Activated naive CD4-positive, alpha-beta T cell treated with anti-CD3 and anti-CD28 coated beads, Interleukin-2, amount 50 U/mL, for 24 hours (primary cell): ENCODE measurements around the gene RFPL2.

Experiments
- H3K27ac Mint-ChIP-seq: one replicate; pipeline ENCODE4 v1.8.0; 2021; ENCODE audit warnings: mild to moderate bottlenecking, mixed read lengths
- H3K27me3 Mint-ChIP-seq: one replicate; pipeline ENCODE4 v1.8.0; 2021; ENCODE audit warnings: mixed read lengths
- H3K36me3 Mint-ChIP-seq: one replicate; pipeline ENCODE4 v1.8.0; 2021; ENCODE audit warnings: mixed read lengths
- H3K4me1 Mint-ChIP-seq: one replicate; pipeline ENCODE4 v1.8.0; 2021; ENCODE audit warnings: mixed read lengths
- H3K4me3 Mint-ChIP-seq: one replicate; pipeline ENCODE4 v1.8.0; 2021; ENCODE audit warnings: mild to moderate bottlenecking, mixed read lengths
- H3K9me3 Mint-ChIP-seq: one replicate; pipeline ENCODE4 v1.8.0; 2021; ENCODE audit warnings: mixed read lengths

Gene RFPL2

DNA sequence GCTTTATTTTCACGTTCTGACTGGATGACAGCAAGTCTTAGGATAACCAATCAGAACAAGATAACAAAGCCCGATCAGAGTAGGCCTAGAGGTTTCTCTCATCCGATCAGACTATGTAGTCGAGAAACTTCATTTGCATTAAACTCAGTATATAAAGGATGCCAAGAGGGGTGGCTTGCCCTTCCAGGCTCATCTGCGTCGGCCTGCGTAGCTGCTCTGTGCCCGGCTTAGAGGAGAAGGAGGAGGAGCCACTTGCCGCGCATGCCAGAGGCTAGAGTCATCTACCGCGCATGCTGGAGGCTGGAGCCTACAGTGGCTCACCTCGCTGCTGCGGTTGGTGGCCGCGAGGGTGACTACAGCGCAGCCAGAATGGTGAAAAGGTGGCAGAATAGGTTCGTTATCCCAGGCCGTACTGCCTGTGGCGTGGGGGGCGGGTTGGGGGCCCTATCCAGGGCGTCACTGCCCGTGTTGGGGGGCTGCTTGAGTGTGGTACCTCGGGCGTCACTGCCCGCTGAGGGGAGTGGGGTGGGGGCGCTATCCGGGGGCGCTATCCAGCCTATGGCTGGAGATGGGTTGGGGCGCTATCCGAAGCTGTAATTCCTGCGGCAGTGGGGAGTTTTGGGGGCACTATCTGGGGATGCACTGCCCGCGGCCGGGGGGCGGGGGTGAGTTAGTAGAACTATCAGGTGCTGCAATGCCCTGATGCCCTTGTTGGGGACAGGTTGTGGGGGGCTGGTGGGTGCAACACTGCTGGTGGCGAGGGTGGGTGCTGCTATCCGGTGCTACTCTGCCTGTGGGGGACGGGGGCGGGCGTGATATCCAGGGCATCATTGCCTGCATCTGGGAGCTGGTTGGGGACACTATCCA is at the start of gene RFPL2:
RFPL2 (minus strand) TSS at position 218 of the 867 bp plus-strand sequence. CDS start 2,622 bp downstream, outside the sequence.
- Mint-ChIP-seq H3K4me1 (peaks cover 36% of the 10 kb centered on the region), H3K9me3 (no peaks in the 10 kb centered on the region), H3K27me3 (peaks cover 6% of the 10 kb centered on the region), H3K27ac (no peak within 1 kb of the TSS), H3K4me3 (peak within 1 kb of the TSS; percentile 76), H3K36me3 (no peaks in the 10 kb centered on the region)

DNA sequence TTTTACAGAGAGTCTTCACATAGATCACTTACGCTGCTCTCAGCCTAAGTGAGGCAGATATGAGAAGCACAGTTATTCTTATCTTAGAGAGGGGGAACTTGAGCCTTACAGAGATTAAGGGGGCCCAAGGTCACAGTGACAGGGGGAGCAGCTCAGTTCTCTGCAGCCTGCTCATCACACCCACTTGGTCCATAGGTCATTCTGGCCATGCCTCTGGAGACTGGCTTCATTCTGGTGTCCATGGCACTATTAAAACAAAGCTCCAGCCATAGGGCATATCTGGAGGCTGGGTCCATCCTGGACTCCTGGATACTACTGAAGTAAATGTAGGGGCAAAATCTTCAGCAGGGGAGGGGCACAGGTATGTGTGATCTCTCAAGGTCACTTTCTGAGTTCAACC is 44.4 kb upstream of the RFPL2 start:
- Mint-ChIP-seq H3K36me3 (no peaks in the 10 kb centered on the region), H3K9me3 (no peaks in the 10 kb centered on the region), H3K4me1 (no peaks in the 10 kb centered on the region), H3K27me3 (peaks cover 11% of the 10 kb centered on the region), H3K27ac (no peak overlapping the region), H3K4me3 (no peak overlapping the region)

DNA sequence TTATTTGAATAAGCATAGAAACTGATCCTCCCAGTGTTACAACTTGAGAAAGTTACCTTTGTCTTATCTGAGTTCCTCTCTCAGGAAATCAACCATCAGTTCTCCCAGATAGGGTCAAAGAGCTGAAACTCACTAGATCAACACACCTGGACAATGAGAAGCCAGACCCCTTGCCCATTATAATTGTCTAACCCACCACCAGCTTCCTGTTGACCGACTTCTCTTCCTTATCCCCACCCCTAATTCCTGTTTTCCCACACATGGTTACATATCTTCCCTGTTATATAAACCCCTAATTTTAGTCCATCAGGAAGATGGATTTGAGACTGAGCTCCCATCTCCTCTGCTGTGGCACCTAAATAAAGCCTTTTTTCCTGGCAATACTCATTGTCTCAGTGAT is 43.4 kb upstream of the RFPL2 start:
- H3K36me3 Mint-ChIP-seq = no peaks in the 10 kb centered on the region
- H3K4me3 Mint-ChIP-seq = no peak overlapping the region
- H3K27ac Mint-ChIP-seq = no peak overlapping the region
- H3K27me3 Mint-ChIP-seq = peaks cover 11% of the 10 kb centered on the region
- no peaks in the 10 kb centered on the region for H3K4me1 Mint-ChIP-seq
- H3K9me3 Mint-ChIP-seq = no peaks in the 10 kb centered on the region

DNA sequence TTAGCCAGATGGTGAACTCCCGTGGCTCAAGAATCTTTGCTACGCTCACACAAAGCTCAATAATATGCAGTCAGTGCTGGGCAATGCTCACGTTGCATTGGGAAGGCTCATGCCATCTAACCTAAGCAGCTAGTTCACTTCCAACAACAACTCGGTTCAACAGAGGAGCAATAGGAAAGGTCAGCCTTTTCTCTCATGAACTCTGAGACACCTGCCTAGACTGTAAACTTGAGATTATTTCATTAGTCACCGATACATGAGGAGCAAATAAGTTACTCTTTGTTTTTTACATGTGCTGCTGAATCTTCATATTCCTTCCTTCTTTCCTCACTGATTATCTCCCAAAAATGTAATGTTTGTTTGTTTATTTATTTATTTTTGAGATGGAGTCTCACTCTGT is 41.3 kb upstream of the RFPL2 start:
- H3K36me3 Mint-ChIP-seq = no peaks in the 10 kb centered on the region
- H3K4me1 Mint-ChIP-seq = no peaks in the 10 kb centered on the region
- H3K4me3 Mint-ChIP-seq = no peak overlapping the region
- H3K9me3 Mint-ChIP-seq = no peaks in the 10 kb centered on the region
- no peak overlapping the region for H3K27ac Mint-ChIP-seq
- peaks cover 9% of the 10 kb centered on the region for H3K27me3 Mint-ChIP-seq

DNA sequence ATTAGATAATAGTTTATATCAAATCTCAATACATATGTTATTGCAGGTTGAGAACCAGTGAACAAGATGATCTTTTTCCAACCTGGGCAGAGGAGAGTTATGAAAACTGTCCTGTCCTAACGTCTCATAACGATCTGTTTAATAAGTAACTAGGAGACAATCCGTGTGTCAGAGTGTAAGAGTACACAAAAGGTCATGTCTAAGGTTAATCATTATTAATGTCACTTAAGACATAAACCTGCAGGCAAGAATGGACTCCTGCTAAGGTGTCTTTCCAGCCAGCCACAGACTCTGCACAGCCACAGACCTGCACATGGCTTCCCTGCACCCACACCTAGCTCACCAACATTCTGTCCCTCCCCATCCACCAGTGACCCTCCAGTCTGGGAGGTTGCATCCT is 40.2 kb upstream of the RFPL2 start:
- H3K4me1 Mint-ChIP-seq = no peaks in the 10 kb centered on the region
- no peaks in the 10 kb centered on the region for H3K9me3 Mint-ChIP-seq
- no peak overlapping the region for H3K27ac Mint-ChIP-seq
- H3K36me3 Mint-ChIP-seq = no peaks in the 10 kb centered on the region
- peaks cover 9% of the 10 kb centered on the region for H3K27me3 Mint-ChIP-seq
- H3K4me3 Mint-ChIP-seq = no peak overlapping the region

DNA sequence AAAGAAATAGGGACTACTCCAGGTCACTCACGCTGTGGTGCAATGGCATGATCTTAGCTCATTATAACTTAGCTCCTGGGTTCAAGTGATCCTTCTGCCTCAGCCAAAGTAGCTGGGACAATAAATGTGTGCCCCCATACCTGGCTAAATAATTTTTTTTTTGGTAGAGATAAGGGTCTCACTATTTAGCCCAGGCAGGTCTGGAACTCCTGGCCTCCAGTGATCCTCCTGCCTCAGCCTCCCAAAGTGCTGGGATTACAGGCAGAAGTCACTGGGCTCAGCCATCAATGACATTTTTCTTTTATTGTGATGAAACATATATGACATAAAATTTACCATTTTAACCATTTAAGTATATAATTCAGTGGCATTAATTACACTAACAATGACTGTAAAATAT is 39.7 kb upstream of the RFPL2 start:
- H3K36me3 Mint-ChIP-seq = no peaks in the 10 kb centered on the region
- no peak overlapping the region for H3K4me3 Mint-ChIP-seq
- no peak overlapping the region for H3K27ac Mint-ChIP-seq
- H3K4me1 Mint-ChIP-seq = no peaks in the 10 kb centered on the region
- H3K9me3 Mint-ChIP-seq = no peaks in the 10 kb centered on the region
- peaks cover 7% of the 10 kb centered on the region for H3K27me3 Mint-ChIP-seq

DNA sequence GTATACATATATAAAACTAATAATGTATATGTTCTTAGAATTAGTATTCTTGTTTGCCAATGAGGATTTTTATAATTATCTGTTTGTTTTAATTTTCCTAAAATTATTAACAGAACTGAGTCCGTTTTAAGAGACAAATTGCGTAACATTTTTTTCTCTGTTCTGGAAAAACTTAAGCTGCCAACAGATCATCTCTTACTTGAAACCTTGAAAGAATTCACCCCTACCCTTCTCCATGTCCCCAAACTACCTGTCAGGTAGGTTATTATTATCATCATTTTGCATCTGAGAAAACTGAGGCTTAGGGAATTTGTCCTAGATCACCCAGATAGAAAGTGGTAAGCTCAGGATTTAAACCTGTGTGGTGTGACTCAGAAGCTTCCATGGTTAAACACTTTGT is 35.6 kb upstream of the RFPL2 start:
- Mint-ChIP-seq H3K27ac (no peak overlapping the region), H3K27me3 (peaks cover 4% of the 10 kb centered on the region), H3K9me3 (no peaks in the 10 kb centered on the region), H3K4me3 (no peak overlapping the region), H3K36me3 (no peaks in the 10 kb centered on the region), H3K4me1 (no peaks in the 10 kb centered on the region)

DNA sequence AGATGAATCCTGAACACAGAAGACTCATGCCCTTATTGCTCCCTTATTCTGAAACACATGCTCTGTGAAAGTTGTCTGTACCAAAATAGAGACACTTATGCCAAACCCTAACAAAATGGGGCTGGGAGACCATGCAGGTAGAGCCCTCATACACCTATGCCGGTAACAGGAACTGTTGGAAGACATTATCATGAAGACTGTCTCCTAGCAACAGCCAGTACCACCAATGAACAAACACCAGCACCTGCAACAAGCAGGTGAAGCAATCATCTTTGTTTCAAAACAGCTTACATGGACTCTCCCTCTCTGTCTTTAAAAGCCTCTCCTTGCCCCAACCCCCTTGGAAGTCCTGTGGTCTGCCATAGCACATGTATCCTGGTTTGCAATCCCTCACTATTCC is 33.0 kb upstream of the RFPL2 start:
- Mint-ChIP-seq H3K27me3 (peaks cover 11% of the 10 kb centered on the region), H3K4me1 (no peaks in the 10 kb centered on the region), H3K9me3 (no peaks in the 10 kb centered on the region), H3K27ac (no peak overlapping the region), H3K4me3 (no peak overlapping the region), H3K36me3 (no peaks in the 10 kb centered on the region)

DNA sequence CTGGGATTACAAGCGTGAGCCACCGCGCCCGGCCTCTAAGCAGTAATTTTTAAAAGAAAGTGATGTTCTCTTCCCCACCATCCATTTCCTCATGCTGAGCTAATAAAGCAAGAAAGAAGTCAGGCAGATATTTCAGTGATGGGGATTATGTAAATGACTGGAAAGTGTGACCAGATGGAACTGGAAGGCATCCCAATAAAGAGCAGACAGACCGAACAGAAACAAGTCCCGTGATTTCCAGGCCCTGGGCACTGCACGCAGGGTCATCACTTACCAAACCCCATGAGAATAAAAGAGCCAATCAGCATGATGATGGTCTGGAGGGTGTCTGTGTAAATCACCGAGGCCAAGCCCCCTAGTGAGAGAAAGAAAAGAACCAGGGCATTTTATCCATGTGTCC is 32.1 kb upstream of the RFPL2 start:
- Mint-ChIP-seq H3K27me3 (peaks cover 13% of the 10 kb centered on the region), H3K4me3 (no peak overlapping the region), H3K36me3 (no peaks in the 10 kb centered on the region), H3K9me3 (no peaks in the 10 kb centered on the region), H3K4me1 (no peaks in the 10 kb centered on the region), H3K27ac (no peak overlapping the region)

DNA sequence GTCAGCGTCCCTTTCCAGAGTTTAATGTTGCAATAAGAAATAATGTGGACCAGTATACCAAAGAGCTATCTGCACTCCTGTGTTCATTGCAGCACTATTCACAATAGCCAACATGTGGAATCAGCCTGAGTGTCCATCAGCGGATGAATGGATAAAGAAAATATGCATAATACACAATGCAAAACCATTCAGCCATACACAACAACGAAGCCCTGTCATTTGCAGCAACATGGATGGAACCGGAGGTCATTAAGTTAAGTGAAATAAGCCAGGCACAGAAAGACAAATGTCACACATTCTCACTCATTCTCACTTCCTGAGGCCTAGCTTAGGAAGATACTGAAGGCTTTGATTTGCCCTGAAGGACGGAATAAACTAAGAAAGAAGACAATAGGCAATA is 28.2 kb upstream of the RFPL2 start:
- Mint-ChIP-seq H3K4me1 (no peaks in the 10 kb centered on the region), H3K4me3 (no peak overlapping the region), H3K27me3 (peaks cover 18% of the 10 kb centered on the region), H3K9me3 (no peaks in the 10 kb centered on the region), H3K36me3 (no peaks in the 10 kb centered on the region), H3K27ac (no peak overlapping the region)

DNA sequence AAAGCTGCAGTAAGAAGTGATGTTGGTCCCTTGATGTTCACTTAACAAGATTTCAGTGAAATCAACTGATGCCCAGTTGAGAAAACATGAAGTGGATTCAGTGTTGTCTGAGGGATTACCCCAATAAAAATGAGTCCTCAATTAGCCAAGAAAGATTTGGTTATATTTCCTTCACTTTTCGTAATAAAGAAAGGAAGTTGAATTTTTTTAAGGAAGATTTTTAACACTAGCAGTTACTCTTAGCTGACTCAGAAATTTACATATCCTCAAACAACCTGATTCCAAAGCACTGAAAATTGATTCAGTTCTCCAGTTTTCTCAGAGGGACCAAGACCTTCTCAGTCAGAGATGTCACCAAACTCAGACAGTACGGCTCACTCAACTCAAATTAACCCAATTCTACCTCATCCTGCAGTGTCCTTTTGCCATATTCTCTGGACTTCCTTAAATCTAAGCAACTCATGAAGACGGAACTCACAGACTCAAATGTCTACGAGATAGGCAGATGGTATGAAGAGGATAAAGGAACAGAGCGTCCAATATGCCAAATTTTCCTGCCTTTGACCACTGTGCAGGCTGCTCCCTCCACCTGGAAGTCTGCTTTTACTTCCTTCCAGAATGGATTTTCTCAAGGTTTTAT is 27.4 kb upstream of the RFPL2 start:
- Mint-ChIP-seq H3K36me3 (no peaks in the 10 kb centered on the region), H3K4me3 (no peak overlapping the region), H3K27ac (no peak overlapping the region), H3K4me1 (no peaks in the 10 kb centered on the region), H3K27me3 (peaks cover 16% of the 10 kb centered on the region), H3K9me3 (no peaks in the 10 kb centered on the region)

DNA sequence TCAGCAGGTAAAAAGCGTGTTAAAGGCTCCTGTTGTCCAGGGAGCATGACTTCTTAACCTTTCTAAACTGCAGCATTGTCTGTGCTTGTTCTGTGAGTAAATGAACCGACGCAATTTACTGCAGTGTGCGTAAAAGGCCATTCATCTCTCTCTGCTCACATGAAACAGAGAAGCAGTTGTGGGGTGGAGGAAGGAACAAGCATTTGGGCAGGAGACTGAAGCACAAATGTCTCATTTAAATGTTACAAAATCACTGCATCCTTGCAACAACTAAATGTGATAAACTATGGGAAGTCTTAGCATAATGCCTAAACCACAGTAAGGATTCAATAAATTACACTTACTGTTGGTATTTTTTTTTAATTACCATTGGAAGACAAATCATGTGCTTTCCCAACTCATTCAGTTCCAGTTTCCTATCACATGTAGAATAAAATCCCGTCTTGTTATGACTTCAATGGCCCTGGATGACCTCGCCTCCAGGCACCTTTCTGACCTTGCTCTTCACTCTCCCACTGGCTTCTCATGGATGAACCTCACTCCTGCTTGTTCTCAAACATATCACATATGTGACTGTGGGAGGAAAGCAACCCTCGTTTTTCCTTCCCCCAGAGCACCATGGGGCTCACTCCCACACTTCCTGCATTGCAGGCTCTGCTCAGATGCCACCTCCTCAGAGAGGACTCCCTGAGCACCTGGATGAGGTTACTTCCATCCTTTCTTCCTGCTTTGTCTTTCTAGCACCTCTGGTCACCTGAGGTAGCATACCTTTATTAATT is 21.6 kb upstream of the RFPL2 start:
- H3K27ac Mint-ChIP-seq = no peak overlapping the region
- H3K4me1 Mint-ChIP-seq = no peaks in the 10 kb centered on the region
- no peaks in the 10 kb centered on the region for H3K9me3 Mint-ChIP-seq
- H3K27me3 Mint-ChIP-seq = peaks cover 10% of the 10 kb centered on the region
- no peaks in the 10 kb centered on the region for H3K36me3 Mint-ChIP-seq
- no peak overlapping the region for H3K4me3 Mint-ChIP-seq

DNA sequence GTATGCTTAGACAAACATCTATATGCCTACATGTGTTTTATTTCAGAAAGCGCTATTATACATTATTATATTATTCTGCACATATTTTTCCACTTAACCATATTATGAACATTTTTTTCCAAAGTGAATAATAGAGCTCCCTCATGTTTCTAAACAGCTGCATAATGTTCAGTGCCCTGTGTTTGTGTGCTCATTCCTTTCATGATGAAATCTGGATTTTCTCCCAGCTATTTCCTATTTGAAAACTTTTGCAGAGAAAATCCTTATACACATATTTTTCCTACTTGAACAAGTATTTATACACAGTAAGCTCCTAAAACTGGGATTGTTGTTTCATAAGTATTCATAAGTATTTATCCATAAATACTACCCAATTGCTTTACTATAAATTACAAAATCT is 18.1 kb upstream of the RFPL2 start:
- H3K4me3 Mint-ChIP-seq = no peak overlapping the region
- H3K27me3 Mint-ChIP-seq = peaks cover 3% of the 10 kb centered on the region
- no peaks in the 10 kb centered on the region for H3K36me3 Mint-ChIP-seq
- H3K4me1 Mint-ChIP-seq = no peaks in the 10 kb centered on the region
- no peaks in the 10 kb centered on the region for H3K9me3 Mint-ChIP-seq
- no peak overlapping the region for H3K27ac Mint-ChIP-seq

DNA sequence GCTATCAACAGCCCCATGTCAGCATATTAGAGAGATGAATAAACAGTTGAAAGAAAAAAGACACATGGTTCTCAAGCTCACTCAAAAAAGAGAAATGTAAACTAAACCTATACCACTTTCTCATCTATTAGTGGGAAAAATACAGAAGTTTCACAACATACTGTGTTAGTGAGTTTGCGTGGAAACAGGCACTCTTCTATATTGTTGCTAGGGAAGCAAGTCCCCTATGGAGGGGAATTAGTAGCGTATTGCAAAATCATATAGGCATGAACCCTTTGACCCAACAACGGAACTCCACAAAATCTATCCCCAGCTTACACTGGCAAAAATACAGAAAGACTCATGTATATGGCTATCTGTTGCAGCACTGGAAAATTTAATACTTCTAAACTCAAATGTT is 14.2 kb upstream of the RFPL2 start:
- H3K27me3 Mint-ChIP-seq = peaks cover 8% of the 10 kb centered on the region
- no peaks in the 10 kb centered on the region for H3K4me1 Mint-ChIP-seq
- no peak overlapping the region for H3K27ac Mint-ChIP-seq
- no peaks in the 10 kb centered on the region for H3K9me3 Mint-ChIP-seq
- no peak overlapping the region for H3K4me3 Mint-ChIP-seq
- no peaks in the 10 kb centered on the region for H3K36me3 Mint-ChIP-seq

DNA sequence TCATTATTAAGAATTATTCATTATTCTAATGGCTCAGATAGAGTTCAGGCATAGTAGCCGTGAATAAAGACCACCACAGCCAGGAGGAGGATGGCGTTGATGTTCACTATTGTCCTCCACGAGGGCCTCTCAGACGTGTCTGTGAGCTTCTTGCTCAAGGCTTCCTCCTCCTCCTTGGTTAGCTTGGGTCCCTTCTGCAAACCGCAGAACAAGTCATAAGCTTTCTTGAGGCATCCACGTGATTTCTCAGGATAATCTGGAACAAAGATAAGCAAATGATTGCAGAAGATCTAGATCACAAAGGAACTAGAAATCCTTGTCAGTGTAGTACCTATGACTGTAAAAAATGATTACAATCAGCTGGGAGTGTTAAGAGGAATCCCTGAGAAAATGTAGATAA is 13.6 kb upstream of the RFPL2 start:
- H3K4me1 Mint-ChIP-seq = no peaks in the 10 kb centered on the region
- H3K36me3 Mint-ChIP-seq = no peaks in the 10 kb centered on the region
- H3K4me3 Mint-ChIP-seq = no peak overlapping the region
- peaks cover 8% of the 10 kb centered on the region for H3K27me3 Mint-ChIP-seq
- H3K9me3 Mint-ChIP-seq = no peaks in the 10 kb centered on the region
- no peak overlapping the region for H3K27ac Mint-ChIP-seq

DNA sequence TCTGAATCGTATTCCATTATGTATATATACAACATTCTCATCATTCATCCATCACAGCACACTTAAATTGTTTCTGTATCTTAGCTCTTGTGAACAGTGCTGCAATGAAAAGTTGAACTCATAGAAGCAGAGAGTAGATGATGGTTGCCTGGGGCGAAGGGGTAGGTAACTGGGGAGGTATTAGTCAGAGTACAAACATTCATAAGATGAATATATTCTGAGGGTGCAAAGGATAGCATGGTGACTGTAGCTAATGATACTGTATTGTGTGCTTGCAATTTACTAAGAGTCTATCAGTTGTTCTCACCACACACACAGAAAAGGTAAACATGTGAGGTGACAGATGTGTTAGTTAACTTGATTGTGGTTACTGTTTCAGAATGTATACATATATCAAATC is 12.6 kb upstream of the RFPL2 start:
- H3K4me1 Mint-ChIP-seq = no peaks in the 10 kb centered on the region
- H3K27me3 Mint-ChIP-seq = peaks cover 8% of the 10 kb centered on the region
- no peaks in the 10 kb centered on the region for H3K9me3 Mint-ChIP-seq
- H3K4me3 Mint-ChIP-seq = no peak overlapping the region
- H3K27ac Mint-ChIP-seq = no peak overlapping the region
- H3K36me3 Mint-ChIP-seq = no peaks in the 10 kb centered on the region
